ENCODE measurements around the gene DEGS2. TPM values are rescaled to one million over a fixed set of nuclear protein-coding genes. Genes with fewer than 3 reads are reported as not detected.

Gene DEGS2
- total and polyA plus RNA-seq, 10 donors = 0.33 to 3.2 (median 1.3) TPM

- Histone ChIP-seq H3K36me3 (peaks cover 0 to 96% (median 28%) of the 10 kb centered on the region in 6 donors), H3K27ac (peak overlapping the region in 7 of 8 donors; percentile 7 to 80 (median 42)), H3K27me3 (replicated peaks in 1 of 7) (no peaks in the 10 kb centered on the region), H3K4me1 (peaks cover 43 to 82% (median 68%) of the 10 kb centered on the region in 6 donors), H3K4me3 (peak overlapping the region in 1 of 8 donors; percentile 1), H3K9me3 (no peaks in the 10 kb centered on the region)
- intact Hi-C loops (cut with DNase I; ENCODE audit: low total_unique reads) = loop anchor here (2.0 to 10.0 kb wide), 2 partner anchors 52 to 124 kb away; no protein-coding TSS in a partner anchor
- TF ChIP-seq CTCF (IDR thresholded peaks at IDR 0.05 in 8 of 11, conservative IDR thresholded peaks at IDR 0.05 in 3 of 11) = no peak
- no peak for DNase-seq
- 72 to 89% (median 79%) methylated on average over 5 of the region's 5 CpGs for WGBS, 5 donors
Measured at GRCh38 chr14:100107236-100107635, 52.2 kb downstream of the DEGS2 start.

GRCh38 chr14:100106250-100107112 is 53.0 kb downstream of the DEGS2 start:
- no peak for DNase-seq
- H3K27ac ChIP-seq = peak overlapping the region in 7 of 8 donors; percentile 7 to 80 (median 42)

GRCh38 chr14:100105357-100106169 is 53.9 kb downstream of the DEGS2 start:
- 55 to 80% (median 62%) methylated on average over 15 to 16 of the region's 16 CpGs for WGBS, 5 donors
- TF ChIP-seq CTCF (IDR thresholded peaks at IDR 0.05 in 8 of 11, conservative IDR thresholded peaks at IDR 0.05 in 3 of 11) (no peak), POLR2AphosphoS5 (IDR thresholded peaks at IDR 0.05) (no peak), POLR2A (IDR thresholded peaks at IDR 0.05) (no peak)
- H3K4me3 ChIP-seq = no peak overlapping the region
- peaks cover 51 to 95% (median 75%) of the 10 kb centered on the region in 6 donors for H3K4me1 ChIP-seq
- intact Hi-C loops (cut with DNase I; ENCODE audit: low total_unique reads) = loop anchor here (2.0 to 10.0 kb wide), 2 partner anchors 51 to 123 kb away; no protein-coding TSS in a partner anchor
- no peak for DNase-seq
- H3K27me3 ChIP-seq (replicated peaks in 1 of 7) = no peaks in the 10 kb centered on the region
- no peaks in the 10 kb centered on the region for H3K9me3 ChIP-seq
- peak overlapping the region in 5 of 8 donors; percentile 12 to 80 (median 70) for H3K27ac ChIP-seq
- H3K36me3 ChIP-seq = peaks cover 0 to 99% (median 26%) of the 10 kb centered on the region in 6 donors

More at GRCh38 chr14:100106250-100107112, 53.0 kb downstream of the DEGS2 start:
- peaks cover 0 to 96% (median 28%) of the 10 kb centered on the region in 6 donors for H3K36me3 ChIP-seq
- peak overlapping the region in 1 of 8 donors; percentile 1 for H3K4me3 ChIP-seq
- TF ChIP-seq POLR2AphosphoS5 (IDR thresholded peaks at IDR 0.05) (peak; percentile 30 to 48 (median 33)), POLR2A (IDR thresholded peaks at IDR 0.05) (no peak)
- H3K4me1 ChIP-seq = peaks cover 51 to 89% (median 73%) of the 10 kb centered on the region in 6 donors
- intact Hi-C loops (cut with DNase I; ENCODE audit: low total_unique reads) = loop anchor here (2.0 to 10.0 kb wide), 2 partner anchors 52 to 124 kb away; no protein-coding TSS in a partner anchor
- no peaks in the 10 kb centered on the region for H3K9me3 ChIP-seq
- no peaks in the 10 kb centered on the region for H3K27me3 ChIP-seq (replicated peaks in 1 of 7)
- WGBS, 5 donors = 41 to 60% (median 46%) methylated on average over 17 of the region's 17 CpGs

GRCh38 chr14:100104523-100105300 is 54.7 kb downstream of the DEGS2 start:
- peaks cover 0 to 99% (median 25%) of the 10 kb centered on the region in 6 donors for H3K36me3 ChIP-seq
- WGBS, 5 donors = 80 to 89% (median 82%) methylated on average over 7 of the region's 7 CpGs
- H3K27ac ChIP-seq = peak overlapping the region in 6 of 8 donors; percentile 6 to 80 (median 71)
- H3K27me3 ChIP-seq (replicated peaks in 1 of 7) = no peaks in the 10 kb centered on the region
- no peak overlapping the region for H3K4me3 ChIP-seq
- H3K9me3 ChIP-seq = no peaks in the 10 kb centered on the region
- H3K4me1 ChIP-seq = peaks cover 51 to 99% (median 77%) of the 10 kb centered on the region in 6 donors
- intact Hi-C loops (cut with DNase I; ENCODE audit: low total_unique reads) = loop anchor here (10.0 kb wide), 1 partner anchor 50 kb away; no protein-coding TSS in a partner anchor
- no peak for DNase-seq
- no peak for TF ChIP-seq POLR2AphosphoS5 (IDR thresholded peaks at IDR 0.05)
- TF ChIP-seq CTCF (IDR thresholded peaks at IDR 0.05 in 8 of 11, conservative IDR thresholded peaks at IDR 0.05 in 3 of 11) = peak in 1 of 11 experiments; percentile 25
- TF ChIP-seq POLR2A (IDR thresholded peaks at IDR 0.05) = no peak

All from spleen (tissue), 11 donors.